Raji (cell line): ENCODE measurements around the gene ZNF407.

Experiments used
- POLR2A ChIP-seq: IDR thresholded peaks from 2 replicates; pipeline ENCODE4 v1.6.1; 2011; ENCODE audit warnings: low read depth, low read length, control low read depth; ENCODE audit not compliant: insufficient read depth

Gene ZNF407

DNA sequence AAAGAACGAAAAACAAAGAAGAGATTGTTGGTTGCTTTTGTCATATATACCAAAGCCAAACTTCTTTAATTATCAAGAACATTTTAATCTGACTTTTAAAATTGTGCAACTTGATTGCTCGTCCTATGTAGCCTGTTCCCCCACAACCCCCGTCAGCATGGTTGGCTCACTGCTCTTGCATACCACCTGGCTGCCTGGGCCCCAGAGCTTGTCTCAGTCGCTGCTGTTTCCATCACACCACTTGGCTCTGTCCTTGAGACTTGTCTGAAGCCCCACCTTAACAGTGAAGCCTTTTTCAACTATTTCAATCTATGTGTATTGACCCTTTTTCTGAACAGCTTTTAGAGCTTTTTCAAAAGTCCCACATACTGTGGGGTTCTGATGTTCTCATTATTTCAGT lies 270.8 kb downstream of the ZNF407 start:
- no peak for TF ChIP-seq POLR2A

DNA sequence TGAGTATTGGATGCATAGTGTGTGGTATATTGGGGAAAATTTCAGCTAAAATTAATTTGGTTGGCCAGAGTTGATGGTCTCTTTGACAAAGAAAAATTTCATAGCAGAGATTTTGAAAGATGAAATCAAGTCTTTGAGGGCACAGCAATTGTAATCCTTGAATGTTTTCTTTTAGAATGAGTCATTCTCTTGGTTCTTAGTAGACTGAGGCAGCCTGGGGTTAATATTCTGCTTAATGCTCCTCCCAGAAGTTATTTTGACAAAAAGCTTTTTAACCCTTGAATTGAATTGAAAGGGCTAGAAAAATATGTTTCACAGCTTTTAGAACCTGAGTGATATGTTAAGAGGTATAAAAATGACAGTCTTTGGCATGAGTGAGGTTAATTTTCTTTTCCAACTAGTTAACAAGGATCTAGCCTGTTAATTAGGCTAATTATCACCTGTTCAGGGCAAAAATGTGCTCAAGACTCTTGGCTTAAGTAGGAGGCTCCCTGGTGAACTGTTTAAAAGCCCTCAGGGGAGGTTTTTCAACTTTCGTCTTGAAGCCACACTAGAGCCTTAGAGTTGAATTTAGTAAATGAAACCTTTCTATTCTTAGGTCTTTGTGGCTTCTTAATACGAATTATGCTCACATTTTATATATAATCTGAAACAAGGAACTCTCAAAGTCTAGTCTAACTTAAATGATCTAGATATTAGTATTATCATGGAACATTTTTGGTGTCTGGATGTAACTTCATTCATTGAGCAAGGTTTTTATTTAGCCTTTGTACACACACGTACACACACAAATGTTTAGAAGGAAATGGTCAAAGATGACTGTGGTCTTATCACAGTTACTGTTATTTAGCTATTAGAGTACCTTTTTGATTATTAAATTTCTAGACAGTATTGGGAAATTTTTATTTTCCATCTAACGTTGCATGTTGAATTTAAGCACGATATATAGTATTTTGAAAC lies 272.5 kb downstream of the ZNF407 start:
- no peak for TF ChIP-seq POLR2A

DNA sequence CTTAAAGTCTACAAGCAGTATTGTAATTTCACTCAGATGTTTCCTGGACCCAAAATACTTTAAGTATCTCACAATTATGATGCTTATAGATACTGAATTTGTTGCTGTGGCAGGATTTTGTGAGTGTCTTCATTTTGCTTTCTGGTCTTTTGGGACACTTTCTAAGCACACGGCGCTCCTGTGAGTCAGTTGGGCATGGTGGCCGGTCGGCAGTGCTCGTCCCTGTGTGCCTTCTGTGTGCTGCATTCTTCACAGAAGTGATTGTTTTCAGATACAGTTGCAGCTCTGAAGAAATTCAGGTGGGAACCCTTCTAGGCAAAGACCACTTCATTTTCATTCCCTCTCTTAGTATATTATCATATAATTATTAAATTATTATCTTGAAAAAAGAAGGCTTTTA lies 273.3 kb downstream of the ZNF407 start:
- TF ChIP-seq POLR2A: no peak

DNA sequence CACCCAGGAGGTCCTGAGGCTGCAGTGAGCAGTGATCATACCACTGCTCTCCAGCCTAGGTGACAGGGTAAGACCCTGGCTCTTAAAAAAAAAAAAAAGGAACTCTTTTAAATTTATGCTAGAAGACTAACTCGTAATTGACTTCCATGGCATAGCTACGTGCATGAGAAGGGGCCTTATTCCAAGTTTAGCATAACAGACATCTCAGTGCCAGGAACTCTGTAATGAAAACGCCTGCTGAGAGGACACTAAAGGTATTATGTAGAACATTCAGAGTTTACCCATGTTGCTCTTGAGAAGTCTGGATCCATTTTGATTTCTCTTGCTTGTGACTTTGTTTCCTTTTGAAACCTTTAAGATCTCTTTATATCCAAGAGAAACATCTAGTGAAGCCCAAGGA lies 276.0 kb downstream of the ZNF407 start:
- TF ChIP-seq POLR2A: no peak

DNA sequence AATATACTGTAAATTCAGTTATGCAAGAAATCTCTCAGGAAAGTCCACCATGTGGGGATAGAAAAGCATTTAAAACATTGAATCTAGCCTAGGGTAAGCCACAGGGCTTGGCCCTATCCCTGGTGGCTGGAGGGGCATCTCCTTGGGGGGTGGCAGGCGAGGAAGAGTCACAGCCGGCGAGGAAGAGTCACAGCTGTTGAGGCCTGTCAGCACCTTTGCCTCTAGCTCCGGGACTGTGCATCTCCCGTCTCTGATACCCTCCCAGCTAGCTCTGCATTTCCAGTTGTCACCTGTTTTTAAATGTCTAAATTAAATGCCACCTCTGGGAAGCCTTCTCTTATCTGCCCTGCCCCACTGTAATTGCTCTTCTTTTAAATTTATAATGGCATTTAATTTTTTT lies 276.7 kb downstream of the ZNF407 start:
- TF ChIP-seq POLR2A: no peak

DNA sequence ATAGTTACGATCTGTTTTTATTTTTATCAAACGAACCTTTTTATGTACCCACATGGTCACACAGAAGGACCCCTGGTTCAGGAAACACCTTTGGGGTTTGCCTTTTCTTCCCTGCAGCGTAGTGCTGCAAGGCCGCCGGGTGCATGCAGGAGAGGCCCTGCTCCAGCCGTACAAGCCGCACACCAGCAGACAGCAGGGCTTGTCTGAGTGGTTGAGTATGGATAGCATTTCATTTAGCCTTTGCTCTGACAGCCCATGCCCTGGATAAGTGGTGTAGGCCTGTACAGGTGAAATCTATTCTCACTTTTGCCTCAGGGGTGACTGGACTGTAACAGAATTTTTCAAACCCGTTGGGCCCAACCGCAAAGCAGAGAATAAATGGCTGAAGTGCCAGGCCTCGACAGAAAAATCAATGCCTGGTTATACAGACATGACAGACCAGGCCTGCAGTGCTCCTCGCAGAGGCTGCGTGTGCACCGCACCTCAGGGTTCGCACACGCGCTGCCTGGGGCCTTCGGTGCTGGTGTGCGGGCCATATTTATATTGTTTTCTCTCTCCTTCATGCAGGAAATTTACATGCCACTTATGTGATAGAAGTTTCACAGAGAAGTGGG lies 279.1 kb downstream of the ZNF407 start:
- no peak for TF ChIP-seq POLR2A

DNA sequence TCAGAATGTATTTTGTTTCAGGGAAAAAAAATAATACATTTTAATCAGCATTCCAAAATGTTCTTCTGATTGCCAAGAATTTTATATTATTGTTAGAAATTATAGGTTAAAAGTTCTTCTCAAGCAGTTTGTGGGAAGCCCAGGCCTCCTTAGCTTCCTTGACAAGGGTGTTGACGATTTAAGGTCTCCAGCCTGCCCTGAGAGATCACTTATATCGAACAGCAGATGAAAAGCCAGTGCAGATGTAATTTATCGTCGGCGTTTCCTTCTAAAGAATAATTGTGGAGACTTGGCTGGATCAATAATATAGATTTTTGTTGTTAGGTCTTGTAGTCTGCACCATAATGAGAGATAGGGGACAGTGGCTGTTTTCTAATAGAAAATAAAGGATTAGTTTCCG lies 280.6 kb downstream of the ZNF407 start:
- TF ChIP-seq POLR2A: no peak

DNA sequence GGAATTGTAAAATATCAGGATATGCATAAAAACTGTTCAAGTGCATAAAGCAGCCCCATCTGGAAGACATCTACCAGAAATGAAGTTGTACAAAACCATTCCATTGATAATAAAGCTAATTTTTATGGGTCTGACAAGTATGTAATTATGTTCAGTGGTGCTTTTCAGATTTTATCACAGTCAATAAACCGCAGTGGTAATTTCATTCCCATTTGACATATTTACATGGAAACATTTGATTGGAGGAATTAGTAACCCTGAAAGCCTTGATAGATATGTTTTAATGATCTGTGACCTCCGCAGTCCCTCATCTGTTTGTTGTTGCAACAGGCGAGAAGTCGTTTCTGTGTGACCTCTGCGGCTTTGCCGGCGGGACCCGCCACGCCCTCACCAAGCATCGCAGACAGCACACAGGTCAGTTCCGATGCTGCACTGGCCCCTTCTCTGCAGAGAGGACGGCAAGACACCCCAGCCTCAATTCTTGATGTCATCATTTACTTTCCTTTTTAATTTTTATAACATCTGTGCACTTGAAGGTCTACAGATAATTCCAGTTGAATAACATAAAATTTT lies 283.1 kb downstream of the ZNF407 start:
- TF ChIP-seq POLR2A: no peak

DNA sequence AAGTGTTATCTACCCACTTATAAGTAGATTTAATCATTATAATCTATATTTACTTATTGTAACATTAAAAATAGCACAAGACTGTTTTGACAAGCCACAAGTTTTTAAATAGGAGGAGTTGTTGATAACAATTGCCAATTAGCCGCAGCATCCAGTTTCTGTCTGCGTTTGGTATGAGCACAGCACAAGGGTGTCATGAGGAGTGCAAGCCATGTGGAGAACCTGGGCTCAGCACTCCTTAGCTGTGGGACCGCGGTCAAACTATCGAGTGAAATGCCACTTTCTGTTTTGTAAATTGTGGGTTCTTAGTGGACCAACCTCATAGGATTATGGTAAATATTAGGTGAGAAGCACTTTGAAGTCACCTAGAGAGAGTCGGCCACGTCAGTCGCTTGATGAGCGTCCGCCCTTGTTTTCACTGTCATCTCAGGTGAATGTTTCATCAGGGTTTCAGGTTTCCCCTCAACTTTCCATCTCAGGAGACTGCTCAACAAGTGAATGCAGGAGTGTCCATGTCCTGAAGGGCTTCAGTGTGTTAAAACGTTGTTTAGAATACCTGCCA lies 294.5 kb downstream of the ZNF407 start:
- no peak for TF ChIP-seq POLR2A

DNA sequence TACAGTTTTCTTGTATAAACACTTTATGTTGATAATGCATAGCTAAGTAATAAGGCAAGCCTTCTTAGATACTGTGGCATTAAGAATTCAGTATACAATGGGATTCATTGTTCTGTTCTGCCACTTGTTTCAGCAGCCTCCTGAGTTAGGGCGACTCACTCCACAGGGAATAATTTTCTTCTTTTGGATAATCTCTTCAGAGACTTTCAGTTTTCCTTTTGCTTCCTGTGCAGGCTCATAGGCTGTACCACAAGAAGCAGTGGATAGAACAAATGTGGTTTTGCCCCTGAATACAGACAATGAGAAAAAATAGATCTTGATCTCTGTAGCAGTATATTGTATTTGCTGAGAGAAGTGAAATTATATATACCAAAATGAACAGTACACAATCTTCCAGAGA lies 298.0 kb downstream of the ZNF407 start:
- TF ChIP-seq POLR2A: no peak

DNA sequence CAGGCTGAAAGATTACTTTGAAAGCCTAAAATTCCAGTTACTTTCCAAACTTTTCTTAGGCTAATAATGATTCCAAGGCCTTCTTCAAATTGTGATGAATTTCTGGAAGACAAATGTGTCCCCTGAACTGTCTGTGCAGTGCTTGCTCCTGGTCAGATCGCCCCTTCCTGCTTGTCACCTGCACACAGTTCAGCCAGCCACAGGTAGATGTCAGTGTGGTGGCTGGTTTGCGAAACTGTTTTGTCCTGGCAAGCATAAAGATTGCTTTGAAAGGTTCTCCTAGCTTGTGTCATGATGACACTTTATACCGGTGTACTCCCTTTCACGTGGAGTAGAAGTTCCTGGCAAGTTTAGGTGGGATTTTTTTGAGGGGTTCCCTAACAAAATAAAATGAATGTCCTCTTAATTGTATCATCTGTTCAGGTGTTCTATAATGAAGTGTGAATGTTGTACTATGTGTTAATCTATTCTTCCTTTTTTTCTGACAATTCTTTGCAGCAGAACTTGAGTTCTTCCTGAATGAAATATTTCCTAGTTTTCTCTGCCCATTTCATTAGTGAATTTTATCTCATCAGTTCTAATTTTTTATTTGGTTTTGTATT lies 298.8 kb downstream of the ZNF407 start:
- TF ChIP-seq POLR2A: no peak

DNA sequence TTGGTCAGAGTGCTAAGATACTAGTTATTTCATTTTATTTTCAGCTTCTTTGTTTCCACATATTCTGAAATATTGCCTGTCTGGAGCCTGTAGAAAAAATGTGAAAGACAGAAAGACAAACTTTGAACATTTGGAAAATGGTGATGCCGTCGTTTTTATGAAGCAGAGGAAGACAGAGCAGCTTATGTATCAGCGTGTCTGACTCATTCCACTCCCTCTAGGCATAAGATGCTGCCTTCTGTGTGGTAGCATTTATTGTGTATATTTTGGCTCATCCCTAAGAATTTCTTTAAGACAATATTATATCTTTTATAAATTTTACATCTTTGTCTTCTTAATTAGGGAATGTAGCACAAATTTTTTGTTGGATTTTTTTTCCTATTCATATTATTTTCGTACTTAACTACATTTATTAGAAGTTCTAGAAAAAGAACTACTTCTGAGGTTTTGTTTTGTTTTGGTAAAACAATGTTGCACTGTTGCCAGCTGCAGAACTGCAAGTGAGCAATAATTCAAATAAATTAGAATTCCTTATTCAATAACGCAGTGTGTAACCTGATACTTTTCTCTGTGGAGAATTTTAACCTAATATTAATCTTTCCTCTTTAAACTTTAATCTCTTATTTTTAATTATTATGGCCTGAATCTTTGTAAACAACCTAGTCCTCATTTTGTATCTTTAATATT lies 300.4 kb downstream of the ZNF407 start:
- TF ChIP-seq POLR2A: no peak

DNA sequence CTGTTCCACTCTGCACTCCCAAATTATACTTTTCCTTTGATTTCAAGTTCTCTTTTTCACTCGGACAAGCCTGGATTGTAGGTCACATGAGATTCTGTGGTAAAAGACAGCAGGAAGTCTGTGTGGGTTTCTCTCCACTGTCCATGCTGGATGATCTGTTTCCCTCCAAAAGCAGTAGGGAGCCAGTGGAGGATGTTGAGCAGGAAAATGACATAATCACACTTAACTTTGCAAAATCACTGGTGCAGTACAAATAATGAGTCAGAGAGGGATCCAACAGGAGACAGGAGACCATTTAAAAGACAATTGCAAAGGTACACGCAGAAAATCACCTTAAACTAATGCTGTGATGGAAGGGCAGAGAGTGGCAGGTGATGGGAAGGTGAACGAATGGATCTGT lies 301.3 kb downstream of the ZNF407 start:
- no peak for TF ChIP-seq POLR2A

DNA sequence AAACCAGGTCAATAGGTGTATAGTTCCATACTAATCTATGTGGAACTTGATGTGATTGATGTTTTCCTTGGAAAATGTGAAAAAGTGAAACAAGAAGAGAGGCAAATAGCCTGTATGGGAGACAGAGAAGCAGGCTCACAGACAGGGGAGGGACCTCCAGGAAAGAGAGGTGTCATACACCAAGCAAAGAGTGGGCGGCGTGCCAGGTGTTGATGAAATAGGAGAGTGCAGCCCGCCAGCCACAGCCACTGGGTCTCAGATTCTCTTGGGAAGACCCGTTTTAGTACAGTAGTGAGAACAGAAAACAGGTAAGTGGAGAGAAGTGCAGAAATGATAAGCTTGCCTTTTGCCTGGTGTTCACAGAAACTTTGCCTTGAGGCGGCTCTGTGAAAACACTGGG lies 301.9 kb downstream of the ZNF407 start:
- no peak for TF ChIP-seq POLR2A
